Nephron (organoid): ENCODE measurements around the gene UNC79.

Source experiments
- H3K27ac Mint-ChIP-seq, 3 experiments: 2 replicates each; pipeline ENCODE4 v1.8.0; 2020; ENCODE audit warnings: mixed read lengths in 3 of 3, mild to moderate bottlenecking in 2 of 3, moderate library complexity in 1 of 3
- H3K27me3 Mint-ChIP-seq: 2 replicates; pipeline ENCODE4 v1.8.0; 2021; ENCODE audit warnings: low read depth, mild to moderate bottlenecking, moderate library complexity, mixed read lengths
- H3K36me3 Mint-ChIP-seq: 2 replicates; pipeline ENCODE4 v1.8.0; 2020; ENCODE audit warnings: low read depth, mixed read lengths
- H3K4me1 Mint-ChIP-seq: 2 replicates; pipeline ENCODE4 v1.8.0; 2020; ENCODE audit warnings: mixed read lengths
- H3K4me3 Mint-ChIP-seq, 3 experiments: 2 replicates each; pipeline ENCODE4 v1.8.0; 2020; ENCODE audit warnings: mild to moderate bottlenecking in 3 of 3, mixed read lengths in 3 of 3, moderate library complexity in 2 of 3
- H3K9me3 Mint-ChIP-seq: 2 replicates; pipeline ENCODE4 v1.8.0; 2020; ENCODE audit warnings: mixed read lengths
- CTCF ChIP-seq, 3 experiments: fragments of 200-600 bp; sonication (generic); IDR thresholded peaks; one replicate each; pipeline ENCODE4 v1.5.0; 2021; ENCODE audit warnings: antibody characterized with exemption in 3 of 3; ENCODE audit not compliant: unreplicated experiment in 3 of 3

Gene UNC79

GRCh38 chr14:93525696-93526451 lies 95.1 kb downstream of the UNC79 start:
- Mint-ChIP-seq H3K4me3 (no peak overlapping the region), H3K36me3 (peaks cover under 1% of the 10 kb centered on the region), H3K9me3 (peaks cover 14% of the 10 kb centered on the region), H3K27me3 (peaks cover 4% of the 10 kb centered on the region), H3K4me1 (peaks cover 34% of the 10 kb centered on the region), H3K27ac (peak overlapping the region in 2 of 3 experiments; percentile 58 to 78)
- TF ChIP-seq CTCF (IDR thresholded peaks at IDR 0.05; ENCODE audit: unreplicated experiment in 3 of 3) = no peak

GRCh38 chr14:93527203-93527607 lies 96.5 kb downstream of the UNC79 start:
- no peak overlapping the region for H3K27ac Mint-ChIP-seq
- no peaks in the 10 kb centered on the region for H3K36me3 Mint-ChIP-seq

GRCh38 chr14:93528884-93529558 lies 98.3 kb downstream of the UNC79 start:
- Mint-ChIP-seq H3K27me3 (peaks cover 7% of the 10 kb centered on the region), H3K36me3 (no peaks in the 10 kb centered on the region)
- TF ChIP-seq CTCF (IDR thresholded peaks at IDR 0.05; ENCODE audit: unreplicated experiment in 3 of 3) = no peak

More at GRCh38 chr14:93527203-93527607, 96.5 kb downstream of the UNC79 start:
- no peak for TF ChIP-seq CTCF (IDR thresholded peaks at IDR 0.05; ENCODE audit: unreplicated experiment in 3 of 3)
- H3K9me3 Mint-ChIP-seq = peaks cover 2% of the 10 kb centered on the region
- peaks cover 4% of the 10 kb centered on the region for H3K27me3 Mint-ChIP-seq
- no peak overlapping the region for H3K4me3 Mint-ChIP-seq
- H3K4me1 Mint-ChIP-seq = peaks cover 34% of the 10 kb centered on the region

GRCh38 chr14:93531644-93532043 lies 100.9 kb downstream of the UNC79 start:
- H3K27ac Mint-ChIP-seq = no peak overlapping the region
- no peak for TF ChIP-seq CTCF (IDR thresholded peaks at IDR 0.05; ENCODE audit: unreplicated experiment in 3 of 3)
- no peaks in the 10 kb centered on the region for H3K36me3 Mint-ChIP-seq
- peaks cover 21% of the 10 kb centered on the region for H3K4me1 Mint-ChIP-seq
- H3K27me3 Mint-ChIP-seq = peaks cover 7% of the 10 kb centered on the region
- no peak overlapping the region for H3K4me3 Mint-ChIP-seq
- H3K9me3 Mint-ChIP-seq = no peaks in the 10 kb centered on the region

More at GRCh38 chr14:93528884-93529558, 98.3 kb downstream of the UNC79 start:
- H3K27ac Mint-ChIP-seq = no peak overlapping the region
- H3K9me3 Mint-ChIP-seq = no peaks in the 10 kb centered on the region
- H3K4me3 Mint-ChIP-seq = no peak overlapping the region
- H3K4me1 Mint-ChIP-seq = peaks cover 34% of the 10 kb centered on the region

- no peak overlapping the region for H3K27ac Mint-ChIP-seq
- H3K4me3 Mint-ChIP-seq = no peak overlapping the region
- no peaks in the 10 kb centered on the region for H3K36me3 Mint-ChIP-seq
- peaks cover 16% of the 10 kb centered on the region for H3K4me1 Mint-ChIP-seq
- H3K27me3 Mint-ChIP-seq = peaks cover 7% of the 10 kb centered on the region
- H3K9me3 Mint-ChIP-seq = no peaks in the 10 kb centered on the region
- no peak for TF ChIP-seq CTCF (IDR thresholded peaks at IDR 0.05; ENCODE audit: unreplicated experiment in 3 of 3)
Measured at GRCh38 chr14:93532541-93532940, 101.8 kb downstream of the UNC79 start.
